HG02852 (cell line): ENCODE measurements around the gene ITPR3.

Source experiments
- ATAC-seq: cut with Tn5 transposase; IDR thresholded peaks from one replicate; pipeline ENCODE4 v1.9.1; 2021; ENCODE audit warnings: mild to moderate bottlenecking, moderate library complexity; ENCODE audit not compliant: unreplicated experiment

ITPR3 gene

GRCh38 chr6:33727932-33728331 lies 106.8 kb downstream of the ITPR3 start:
- no peak for ATAC-seq

- ATAC-seq, result no peak
Measured at GRCh38 chr6:33728438-33728837, 107.3 kb downstream of the ITPR3 start.

GRCh38 chr6:33729059-33729458 lies 107.9 kb downstream of the ITPR3 start:
- no peak for ATAC-seq

- ATAC-seq, result no peak
Measured at GRCh38 chr6:33730611-33731010, 109.5 kb downstream of the ITPR3 start.

GRCh38 chr6:33731035-33731434 lies 109.9 kb downstream of the ITPR3 start:
- no peak for ATAC-seq

GRCh38 chr6:33731751-33732282 lies 110.7 kb downstream of the ITPR3 start:
- ATAC-seq, result no peak

GRCh38 chr6:33732385-33732784 lies 111.3 kb downstream of the ITPR3 start:
- ATAC-seq, result no peak

GRCh38 chr6:33732817-33733708 lies 111.9 kb downstream of the ITPR3 start:
- ATAC-seq, result no peak

- no peak for ATAC-seq
Measured at GRCh38 chr6:33733709-33734007, 112.5 kb downstream of the ITPR3 start.

- no peak for ATAC-seq
Measured at GRCh38 chr6:33735216-33735615, 114.1 kb downstream of the ITPR3 start.

GRCh38 chr6:33737267-33738026 lies 116.3 kb downstream of the ITPR3 start:
- no peak for ATAC-seq

GRCh38 chr6:33738153-33738552 lies 117.0 kb downstream of the ITPR3 start:
- no peak for ATAC-seq

GRCh38 chr6:33738879-33739278 lies 117.8 kb downstream of the ITPR3 start:
- no peak for ATAC-seq

- no peak for ATAC-seq
Measured at GRCh38 chr6:33739571-33739970, 118.4 kb downstream of the ITPR3 start.

GRCh38 chr6:33740204-33740608 lies 119.1 kb downstream of the ITPR3 start:
- no peak for ATAC-seq

- no peak for ATAC-seq
Measured at GRCh38 chr6:33740794-33741193, 119.7 kb downstream of the ITPR3 start.

- no peak for ATAC-seq
Measured at GRCh38 chr6:33742092-33742491, 121.0 kb downstream of the ITPR3 start.

- ATAC-seq, result no peak
Measured at GRCh38 chr6:33742837-33743236, 121.7 kb downstream of the ITPR3 start.

- no peak for ATAC-seq
Measured at GRCh38 chr6:33744001-33744848, 123.1 kb downstream of the ITPR3 start.

GRCh38 chr6:33744895-33745546 lies 123.9 kb downstream of the ITPR3 start:
- ATAC-seq, result no peak

GRCh38 chr6:33745548-33745947 lies 124.4 kb downstream of the ITPR3 start:
- no peak for ATAC-seq
